ENCODE data around the gene ABI1.
A peak's percentile ranks its signal among the peaks of the same experiment; 100 is the strongest.

The ABI1 gene

GRCh38 chr10:26863351-26864076 is 2.8 kb upstream of the ABI1 start:
- TF ChIP-seq, protein P1, sequence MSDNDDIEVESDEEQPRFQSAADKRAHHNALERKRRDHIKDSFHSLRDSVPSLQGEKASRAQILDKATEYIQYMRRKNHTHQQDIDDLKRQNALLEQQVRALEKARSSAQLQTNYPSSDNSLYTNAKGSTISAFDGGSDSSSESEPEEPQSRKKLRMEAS (IDR thresholded peaks at IDR 0.05) = no peak
- TF ChIP-seq EGR1 (IDR thresholded peaks at IDR 0.05) = no peak
- no peak for TF ChIP-seq TAF1 (IDR thresholded peaks at IDR 0.05; ENCODE audit: low read depth)

- TF ChIP-seq YY1 (IDR thresholded peaks at IDR 0.05; ENCODE audit: low read depth) (no peak), RAD21 (IDR thresholded peaks at IDR 0.05; ENCODE audit: low read depth) (peak; percentile 53), CREB1 (IDR thresholded peaks at IDR 0.05; ENCODE audit: low read depth) (no peak), CEBPB (IDR thresholded peaks at IDR 0.05) (no peak), TCF12 (IDR thresholded peaks at IDR 0.05; ENCODE audit: low read depth) (no peak)
Observed at GRCh38 chr10:26861205-26861998, 644 bp upstream of the ABI1 start.

GRCh38 chr10:26860102-26860442 is 686 bp downstream of the ABI1 start:
- no peak for TF ChIP-seq ZBTB7A (IDR thresholded peaks at IDR 0.05; ENCODE audit: low read depth)
- no peak for TF ChIP-seq NFIC (IDR thresholded peaks at IDR 0.05)
- no peak for TF ChIP-seq RAD21 (IDR thresholded peaks at IDR 0.05; ENCODE audit: low read depth)
- no peak for TF ChIP-seq TCF12 (IDR thresholded peaks at IDR 0.05; ENCODE audit: low read depth)
- no peak for TF ChIP-seq YY1 (IDR thresholded peaks at IDR 0.05; ENCODE audit: low read depth)
- TF ChIP-seq, protein P2, sequence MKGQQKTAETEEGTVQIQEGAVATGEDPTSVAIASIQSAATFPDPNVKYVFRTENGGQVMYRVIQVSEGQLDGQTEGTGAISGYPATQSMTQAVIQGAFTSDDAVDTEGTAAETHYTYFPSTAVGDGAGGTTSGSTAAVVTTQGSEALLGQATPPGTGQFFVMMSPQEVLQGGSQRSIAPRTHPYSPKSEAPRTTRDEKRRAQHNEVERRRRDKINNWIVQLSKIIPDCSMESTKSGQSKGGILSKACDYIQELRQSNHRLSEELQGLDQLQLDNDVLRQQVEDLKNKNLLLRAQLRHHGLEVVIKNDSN (IDR thresholded peaks at IDR 0.05) = no peak
- TF ChIP-seq, protein P1 (IDR thresholded peaks at IDR 0.05) = no peak
- TF ChIP-seq EGR1 (IDR thresholded peaks at IDR 0.05) = no peak

DNA sequence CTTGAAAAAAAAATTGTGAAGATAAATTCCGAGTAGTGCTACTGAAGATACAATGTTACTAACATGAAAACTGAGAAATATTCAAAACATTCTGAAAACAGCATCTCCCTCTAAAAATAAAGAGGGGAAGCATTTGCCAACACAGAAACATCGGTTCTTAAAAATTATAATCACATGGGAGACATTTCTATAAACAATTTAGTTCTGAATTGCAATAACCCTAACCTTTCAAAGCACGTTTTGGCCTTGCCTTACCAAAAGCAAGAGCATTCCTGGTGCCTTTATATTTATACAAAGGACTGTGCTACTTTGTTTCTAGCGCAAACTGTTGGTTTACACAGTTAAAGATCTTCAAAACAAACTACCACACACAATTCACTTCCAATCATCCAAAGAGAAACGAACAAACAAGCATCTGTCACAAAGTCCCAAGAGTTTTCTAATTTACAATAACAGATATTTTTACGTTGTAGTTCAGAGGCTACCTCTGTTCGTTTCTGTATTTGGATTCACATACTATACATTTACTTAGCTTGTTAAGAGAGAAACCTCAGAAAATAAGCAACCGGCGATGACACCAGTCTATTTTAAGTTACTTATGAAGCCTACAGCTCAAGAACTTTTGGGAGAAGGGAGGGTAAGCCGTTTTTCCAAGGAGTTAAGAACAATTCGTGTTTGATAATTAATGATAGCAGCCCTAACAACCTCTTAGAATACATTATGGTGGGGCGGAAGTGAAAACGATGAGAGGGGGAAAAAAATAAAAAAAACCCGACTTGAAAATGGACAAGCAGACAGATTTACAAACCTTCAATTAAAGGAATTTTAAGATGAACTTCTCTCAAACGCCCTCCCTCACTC is 1.3 kb downstream of the ABI1 start:
- TF ChIP-seq NFIC (IDR thresholded peaks at IDR 0.05) (no peak), TCF12 (IDR thresholded peaks at IDR 0.05; ENCODE audit: low read depth) (no peak), FOXM1 (IDR thresholded peaks at IDR 0.05; ENCODE audit: borderline replicate concordance, low read depth) (no peak), TEAD4 (IDR thresholded peaks at IDR 0.05) (no peak), EP300 (IDR thresholded peaks at IDR 0.05; ENCODE audit: borderline replicate concordance) (no peak), CREB1 (IDR thresholded peaks at IDR 0.05; ENCODE audit: low read depth) (no peak), ZBTB7A (IDR thresholded peaks at IDR 0.05; ENCODE audit: low read depth) (no peak), YY1 (IDR thresholded peaks at IDR 0.05; ENCODE audit: low read depth) (no peak), RAD21 (IDR thresholded peaks at IDR 0.05; ENCODE audit: low read depth) (no peak), EGR1 (IDR thresholded peaks at IDR 0.05) (no peak)
- TF ChIP-seq, protein P1 (IDR thresholded peaks at IDR 0.05) = no peak
- TF ChIP-seq, protein P2 (IDR thresholded peaks at IDR 0.05) = no peak

DNA sequence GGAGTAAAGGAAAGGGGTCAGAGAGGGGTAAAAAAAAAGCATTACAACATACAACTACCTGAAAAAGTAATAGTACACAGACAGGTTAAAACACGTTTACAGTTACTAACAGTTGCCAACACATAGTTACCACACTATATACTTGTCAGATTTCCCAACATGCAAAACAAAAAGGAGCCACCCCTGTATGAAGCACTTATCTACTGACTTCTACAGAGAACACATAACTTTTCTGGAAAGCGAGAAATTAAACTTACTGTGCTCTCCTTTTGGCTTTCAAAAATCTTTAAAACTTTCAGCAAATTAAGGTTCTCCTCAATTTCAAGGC is 2.1 kb downstream of the ABI1 start:
- TF ChIP-seq TCF12 (IDR thresholded peaks at IDR 0.05; ENCODE audit: low read depth) (no peak), NFIC (IDR thresholded peaks at IDR 0.05) (no peak), CREB1 (IDR thresholded peaks at IDR 0.05; ENCODE audit: low read depth) (no peak), ZBTB7A (IDR thresholded peaks at IDR 0.05; ENCODE audit: low read depth) (no peak), FOXM1 (IDR thresholded peaks at IDR 0.05; ENCODE audit: borderline replicate concordance, low read depth) (no peak), YY1 (IDR thresholded peaks at IDR 0.05; ENCODE audit: low read depth) (no peak), REST (IDR thresholded peaks at IDR 0.05; ENCODE audit: low read depth) (no peak), TAF1 (IDR thresholded peaks at IDR 0.05; ENCODE audit: low read depth) (no peak), CEBPB (IDR thresholded peaks at IDR 0.05) (no peak), EGR1 (IDR thresholded peaks at IDR 0.05) (no peak), RAD21 (IDR thresholded peaks at IDR 0.05; ENCODE audit: low read depth) (no peak)
- TF ChIP-seq, protein P1 (IDR thresholded peaks at IDR 0.05) = no peak

GRCh38 chr10:26857991-26858706 is 2.6 kb downstream of the ABI1 start:
- TF ChIP-seq RAD21 (IDR thresholded peaks at IDR 0.05; ENCODE audit: low read depth) (no peak), EP300 (IDR thresholded peaks at IDR 0.05; ENCODE audit: borderline replicate concordance) (no peak), NFIC (IDR thresholded peaks at IDR 0.05) (no peak), TEAD4 (IDR thresholded peaks at IDR 0.05) (no peak), FOXM1 (IDR thresholded peaks at IDR 0.05; ENCODE audit: borderline replicate concordance, low read depth) (no peak), YY1 (IDR thresholded peaks at IDR 0.05; ENCODE audit: low read depth) (no peak), CEBPB (IDR thresholded peaks at IDR 0.05) (no peak), CREB1 (IDR thresholded peaks at IDR 0.05; ENCODE audit: low read depth) (no peak), ZBTB7A (IDR thresholded peaks at IDR 0.05; ENCODE audit: low read depth) (no peak), TCF12 (IDR thresholded peaks at IDR 0.05; ENCODE audit: low read depth) (no peak), EGR1 (IDR thresholded peaks at IDR 0.05) (no peak), TAF1 (IDR thresholded peaks at IDR 0.05; ENCODE audit: low read depth) (no peak), REST (IDR thresholded peaks at IDR 0.05; ENCODE audit: low read depth) (no peak)
- TF ChIP-seq, protein P1 (IDR thresholded peaks at IDR 0.05) = no peak
- TF ChIP-seq, protein P2 (IDR thresholded peaks at IDR 0.05) = no peak
